GM21447 (cell line): ENCODE measurements around the gene FAM107B.
A peak's percentile ranks its signal among the peaks of the same experiment; 100 is the strongest.
"Not testable (repeated sequence)": the region's sequence is repeated elsewhere in the genome, so short reads cannot be mapped to it uniquely, and the experiment has no call there.

Source experiments
- ATAC-seq: cut with Tn5 transposase; IDR thresholded peaks from one replicate; pipeline ENCODE4 v1.9.1; 2021; ENCODE audit not compliant: unreplicated experiment

Gene FAM107B

GRCh38 chr10:14667280-14667679 is 107.4 kb downstream of the FAM107B start:
- ATAC-seq = no peak

- ATAC-seq = no peak
Observed at GRCh38 chr10:14665865-14666857, 108.5 kb downstream of the FAM107B start.

DNA sequence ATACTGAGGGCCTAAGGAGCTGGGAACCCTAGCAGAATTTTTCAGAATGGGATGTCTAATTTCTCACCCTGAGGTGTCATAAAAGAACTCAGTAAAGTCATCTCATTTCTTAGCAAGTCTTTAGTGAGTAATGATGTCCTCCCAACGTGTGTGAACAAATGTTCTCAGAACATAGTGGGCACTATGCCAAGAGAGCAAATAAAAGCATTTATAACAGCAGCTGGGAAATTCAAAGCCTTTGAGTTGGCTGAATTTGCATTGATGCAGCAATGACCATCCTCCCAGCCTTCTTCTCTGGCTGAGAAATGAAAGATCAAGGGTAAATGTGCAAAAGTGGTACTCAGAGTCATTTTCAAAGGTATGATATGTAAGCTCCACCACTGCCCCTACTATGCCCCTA is 109.4 kb downstream of the FAM107B start:
- ATAC-seq = no peak

- no peak for ATAC-seq
Observed at GRCh38 chr10:14664345-14664744, 110.4 kb downstream of the FAM107B start.

- no peak for ATAC-seq
Observed at GRCh38 chr10:14661818-14662217, 112.9 kb downstream of the FAM107B start.

DNA sequence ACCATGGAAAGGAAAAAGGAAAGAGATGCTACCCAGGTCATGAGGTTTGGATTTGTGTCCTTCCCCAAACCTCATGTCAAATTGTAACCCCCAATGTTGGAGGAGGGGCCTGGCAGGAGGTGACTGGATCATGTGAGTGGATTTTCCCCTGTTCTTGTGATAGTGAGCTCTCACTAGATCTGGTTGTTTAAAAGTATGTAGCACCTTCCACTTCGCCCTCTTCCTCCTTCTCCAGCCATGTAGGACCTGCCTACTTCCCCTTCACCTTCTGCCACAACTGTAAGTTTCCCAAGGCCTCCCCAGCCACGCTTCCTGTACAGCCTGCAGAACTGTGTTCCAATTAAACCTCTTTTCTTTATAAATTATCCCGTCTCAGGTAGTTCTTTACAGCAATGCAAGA is 113.9 kb downstream of the FAM107B start:
- no peak for ATAC-seq

- peak; percentile 83 for ATAC-seq
Observed at GRCh38 chr10:14659626-14660196, 115.0 kb downstream of the FAM107B start.

GRCh38 chr10:14659137-14659536 is 115.6 kb downstream of the FAM107B start:
- ATAC-seq = not testable (repeated sequence)

- ATAC-seq = peak; percentile 25
Observed at GRCh38 chr10:14658331-14659127, 116.2 kb downstream of the FAM107B start.

GRCh38 chr10:14656052-14656730 is 118.5 kb downstream of the FAM107B start:
- ATAC-seq = no peak

DNA sequence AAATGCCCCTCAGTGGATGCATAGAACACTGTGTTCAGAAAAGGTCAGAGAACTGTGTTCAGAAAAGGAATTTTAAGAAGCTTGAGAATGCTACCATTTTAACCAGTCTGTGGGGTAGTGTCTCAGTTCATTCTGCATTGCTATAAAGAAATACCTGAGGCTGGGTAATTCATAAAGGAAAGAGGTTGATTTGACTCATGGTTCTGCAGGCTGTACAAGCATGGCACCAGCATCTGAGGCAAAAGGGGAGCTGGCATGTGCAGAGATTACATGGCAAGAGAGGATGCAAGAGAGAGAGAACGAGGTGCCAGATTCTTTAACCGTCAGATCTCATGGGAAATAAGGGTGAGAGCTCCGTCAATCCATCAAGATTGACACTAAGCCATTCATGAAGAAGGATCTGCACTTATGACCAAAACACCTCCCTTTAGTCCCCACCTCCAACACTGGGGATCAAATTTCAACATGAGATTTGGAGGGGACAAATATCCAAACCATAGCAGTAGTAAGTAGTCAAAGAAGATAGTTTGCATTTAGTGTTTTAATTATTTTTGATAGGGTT is 119.8 kb downstream of the FAM107B start:
- ATAC-seq = no peak

- no peak for ATAC-seq
Observed at GRCh38 chr10:14653271-14654161, 121.2 kb downstream of the FAM107B start.

GRCh38 chr10:14652816-14653215 is 121.9 kb downstream of the FAM107B start:
- ATAC-seq = no peak

GRCh38 chr10:14652067-14652466 is 122.6 kb downstream of the FAM107B start:
- no peak for ATAC-seq

DNA sequence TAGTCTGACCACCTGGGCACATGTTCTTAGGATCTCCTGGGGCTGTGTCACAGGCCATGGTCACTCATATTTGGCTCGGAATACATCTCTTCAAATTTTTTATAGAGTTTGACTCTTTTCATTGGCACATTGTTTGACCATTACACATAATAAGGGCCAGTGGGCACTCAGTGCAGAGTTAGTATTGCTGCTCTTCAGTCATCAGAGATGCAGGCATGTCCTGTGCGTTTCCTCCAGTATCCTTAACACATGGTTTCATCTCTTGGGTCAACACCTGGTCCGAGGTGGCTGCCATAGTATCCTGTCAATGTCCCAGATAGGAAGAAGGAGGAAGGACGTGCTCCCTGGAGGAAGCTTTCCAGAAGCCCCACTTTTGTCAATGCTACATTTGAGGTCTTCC is 125.0 kb downstream of the FAM107B start:
- no peak for ATAC-seq

DNA sequence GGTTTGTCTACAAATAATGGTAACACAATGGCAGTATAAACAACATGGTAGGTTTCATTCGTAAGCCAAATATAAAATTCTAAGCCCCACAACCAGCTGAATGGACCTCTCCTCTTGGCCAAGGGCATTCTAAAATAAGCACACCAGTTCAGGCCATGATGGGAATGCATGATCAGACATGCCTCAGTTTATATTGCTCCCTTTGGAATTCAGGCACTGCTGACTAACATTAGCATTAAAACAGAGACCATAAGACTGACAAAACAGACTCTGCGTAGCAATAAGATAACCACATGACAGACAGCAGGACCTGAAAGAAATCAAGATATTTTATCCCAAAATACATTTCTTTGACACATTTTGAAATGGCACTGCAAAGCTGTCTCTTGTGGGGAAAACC is 125.8 kb downstream of the FAM107B start:
- ATAC-seq = no peak

GRCh38 chr10:14648005-14648765 is 126.5 kb downstream of the FAM107B start:
- ATAC-seq = peak; percentile 91

- ATAC-seq = peak; percentile 45
Observed at GRCh38 chr10:14645239-14645960, 129.3 kb downstream of the FAM107B start.
